GM21360 (cell line): ENCODE data around the gene SPATA32.

Experiments used
- ATAC-seq: cut with Tn5 transposase; IDR thresholded peaks from one replicate; pipeline ENCODE4 v1.9.1; 2021; ENCODE audit warnings: mild to moderate bottlenecking, moderate library complexity; ENCODE audit not compliant: unreplicated experiment

Gene SPATA32

DNA sequence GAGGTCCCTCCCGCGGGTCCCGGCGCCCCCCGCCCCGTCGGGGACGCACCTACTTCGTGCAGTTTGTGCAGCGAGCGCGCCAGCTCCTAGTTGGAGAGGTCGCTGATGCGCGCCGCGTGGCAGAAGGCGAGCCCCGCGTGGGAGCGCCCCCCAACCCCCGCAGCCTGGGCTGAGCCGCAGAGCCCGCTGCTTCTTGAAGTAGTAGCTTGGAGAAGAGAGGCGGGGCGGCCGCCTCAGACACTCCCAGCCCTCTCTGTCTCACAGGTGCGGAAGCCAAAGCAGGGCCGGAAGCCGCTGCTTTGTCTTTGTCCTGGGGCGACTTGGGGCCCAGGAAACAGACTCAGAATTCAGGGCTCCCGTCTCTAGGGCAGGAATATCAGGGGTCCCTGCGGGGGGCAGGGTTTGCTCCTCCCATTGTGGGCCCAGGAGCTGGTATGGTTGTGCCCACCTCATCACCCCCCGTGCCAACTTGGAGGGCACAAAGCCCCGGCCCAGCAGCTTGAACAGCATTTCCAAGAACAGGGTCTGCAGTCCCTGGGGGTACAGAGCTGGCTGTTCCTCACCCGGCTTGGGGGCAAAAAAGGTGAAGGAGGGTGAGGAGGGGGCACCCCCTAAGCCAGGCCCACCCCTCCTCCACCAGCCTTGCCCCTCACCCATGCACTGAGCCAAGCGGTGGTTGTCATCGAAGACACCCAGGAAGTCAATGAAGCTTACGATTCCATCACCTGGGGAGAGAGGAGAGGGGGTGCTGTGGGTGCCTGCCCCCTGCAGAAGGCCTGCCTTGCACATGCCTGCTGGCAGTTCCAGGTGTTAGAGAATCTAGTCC lies 13.5 kb downstream of the SPATA32 start:
- peak; percentile 33 for ATAC-seq

DNA sequence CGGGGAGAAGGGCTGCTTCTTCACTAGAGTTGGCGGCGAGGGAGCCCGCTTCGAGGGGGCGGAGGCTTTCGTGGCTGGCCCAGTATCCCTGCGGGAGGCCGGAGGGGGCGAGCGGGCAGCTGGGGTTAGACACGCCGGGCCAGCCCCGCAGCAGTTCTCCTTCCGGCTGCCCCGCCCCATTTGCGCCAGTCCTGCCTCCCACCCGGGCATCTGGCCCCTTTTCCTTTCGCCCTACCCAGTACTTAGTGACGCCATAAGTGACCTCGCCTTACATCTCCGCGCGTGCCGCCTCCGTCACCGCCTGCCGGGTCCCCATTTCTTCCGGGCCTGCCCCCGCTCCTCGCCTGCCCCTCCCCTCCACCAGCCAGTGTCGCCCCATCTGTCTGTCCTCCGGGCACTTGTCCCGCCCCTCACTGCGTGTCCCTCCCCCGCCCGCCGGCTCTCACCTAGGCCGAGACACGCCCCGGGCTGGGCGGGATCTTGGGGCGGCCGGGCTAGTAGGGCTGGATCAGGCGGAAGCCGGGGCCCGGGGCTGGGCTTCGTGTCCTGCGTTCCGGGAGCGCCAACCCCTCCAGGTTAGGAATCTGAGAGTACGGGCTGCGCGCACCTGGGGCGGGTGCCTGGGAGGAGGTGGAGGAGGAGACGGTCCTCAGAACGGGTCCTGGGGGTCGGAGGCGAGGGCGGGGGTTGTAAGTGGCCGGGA lies 14.3 kb downstream of the SPATA32 start:
- peak; percentile 57 for ATAC-seq

DNA sequence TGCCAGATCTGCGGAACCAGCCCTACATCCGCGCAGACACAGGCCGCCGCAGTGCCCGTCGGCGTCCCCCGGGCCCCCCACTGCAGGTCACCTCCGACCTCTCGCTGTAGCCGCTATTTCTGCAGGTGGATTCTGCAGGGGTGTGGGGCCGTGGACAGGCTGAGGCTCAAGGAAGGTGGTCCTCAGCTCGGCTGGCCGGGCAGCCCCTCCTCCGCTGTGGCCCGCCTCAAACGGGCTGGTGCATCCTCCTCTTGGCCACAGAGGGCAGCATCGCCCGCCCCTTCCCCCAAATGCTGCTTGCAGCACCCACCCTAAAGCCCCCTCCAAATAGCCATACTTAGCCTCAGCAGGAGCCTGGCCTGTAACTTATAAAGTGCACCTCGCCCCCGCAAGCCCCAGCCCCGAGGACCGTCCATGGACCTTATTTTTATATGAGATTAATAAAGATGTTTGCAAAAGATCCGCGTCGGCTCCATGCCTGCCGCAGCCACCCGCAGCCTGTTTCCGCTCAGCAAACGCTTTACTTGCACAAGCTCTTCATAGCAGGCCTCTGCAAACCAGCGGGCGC lies 14.9 kb downstream of the SPATA32 start:
- ATAC-seq = no peak

DNA sequence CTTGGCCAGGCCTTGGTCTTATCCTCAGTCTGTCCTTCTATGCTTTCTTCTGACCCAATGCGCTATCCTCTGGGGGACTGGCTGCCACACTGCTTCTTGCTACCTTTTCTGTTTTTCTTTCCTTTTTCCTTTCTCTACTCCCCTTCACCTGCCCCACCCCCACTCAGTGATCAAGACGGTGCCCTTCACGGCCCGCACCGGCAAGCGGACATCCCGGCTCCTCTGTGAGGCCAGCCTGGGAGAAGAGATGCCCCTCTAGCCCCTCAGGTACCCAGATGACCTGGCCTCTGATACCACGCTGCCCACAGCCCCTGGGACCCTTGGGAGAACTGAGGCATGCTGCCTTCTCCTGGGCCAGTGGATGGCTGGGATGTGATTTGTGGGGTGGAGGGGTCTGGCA lies 15.6 kb downstream of the SPATA32 start:
- no peak for ATAC-seq

DNA sequence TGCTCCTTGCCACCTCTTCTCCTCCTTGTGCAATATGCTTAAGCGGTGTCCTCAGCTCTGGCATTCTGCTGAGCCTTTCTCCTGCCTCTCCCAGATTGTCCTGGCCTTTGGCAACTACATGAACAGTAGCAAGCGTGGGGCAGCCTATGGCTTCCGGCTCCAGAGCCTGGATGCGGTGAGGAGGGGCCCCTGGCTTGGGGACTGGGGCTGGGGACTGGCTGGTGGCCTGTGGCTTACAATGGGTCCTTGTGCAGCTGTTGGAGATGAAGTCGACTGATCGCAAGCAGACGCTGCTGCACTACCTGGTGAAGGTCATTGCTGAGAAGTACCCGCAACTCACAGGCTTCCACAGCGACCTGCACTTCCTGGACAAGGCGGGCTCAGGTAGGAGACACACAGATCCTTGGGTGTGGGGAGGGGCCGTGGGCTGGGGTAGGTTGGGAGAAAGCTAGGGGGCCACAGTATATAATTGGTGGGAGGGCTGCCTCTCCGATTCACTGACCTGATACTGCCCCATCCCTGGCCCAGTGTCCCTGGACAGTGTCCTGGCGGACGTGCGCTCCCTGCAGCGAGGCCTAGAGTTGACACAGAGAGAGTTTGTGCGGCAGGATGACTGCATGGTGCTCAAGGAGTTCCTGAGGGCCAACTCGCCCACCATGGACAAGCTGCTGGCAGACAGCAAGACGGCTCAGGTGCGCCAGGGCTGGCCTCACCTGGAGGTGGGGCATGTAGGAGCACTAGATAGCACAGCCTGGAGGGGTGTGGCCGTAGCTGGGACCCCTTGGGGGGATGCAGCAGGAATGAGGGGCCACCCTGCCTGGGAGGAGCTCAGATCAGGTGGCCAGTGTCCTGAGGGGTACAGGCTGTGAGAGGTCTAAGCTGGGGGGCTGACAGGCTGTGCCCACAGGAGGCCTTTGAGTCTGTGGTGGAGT lies 16.9 kb downstream of the SPATA32 start:
- no peak for ATAC-seq

DNA sequence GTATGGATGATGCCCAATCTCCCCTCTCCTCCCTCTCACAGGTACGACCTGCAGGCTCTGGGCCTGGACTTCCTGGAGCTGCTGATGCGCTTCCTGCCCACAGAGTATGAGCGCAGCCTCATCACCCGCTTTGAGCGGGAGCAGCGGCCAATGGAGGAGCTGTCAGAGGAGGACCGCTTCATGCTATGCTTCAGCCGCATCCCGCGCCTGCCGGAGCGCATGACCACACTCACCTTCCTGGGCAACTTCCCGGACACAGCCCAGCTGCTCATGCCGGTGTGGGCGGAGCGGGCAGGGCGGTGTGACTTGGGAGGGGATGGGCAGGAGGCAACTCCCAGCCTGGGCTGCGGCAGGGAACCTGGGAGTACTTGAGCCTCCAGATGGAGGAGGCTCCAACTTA lies 18.1 kb downstream of the SPATA32 start:
- no peak for ATAC-seq

DNA sequence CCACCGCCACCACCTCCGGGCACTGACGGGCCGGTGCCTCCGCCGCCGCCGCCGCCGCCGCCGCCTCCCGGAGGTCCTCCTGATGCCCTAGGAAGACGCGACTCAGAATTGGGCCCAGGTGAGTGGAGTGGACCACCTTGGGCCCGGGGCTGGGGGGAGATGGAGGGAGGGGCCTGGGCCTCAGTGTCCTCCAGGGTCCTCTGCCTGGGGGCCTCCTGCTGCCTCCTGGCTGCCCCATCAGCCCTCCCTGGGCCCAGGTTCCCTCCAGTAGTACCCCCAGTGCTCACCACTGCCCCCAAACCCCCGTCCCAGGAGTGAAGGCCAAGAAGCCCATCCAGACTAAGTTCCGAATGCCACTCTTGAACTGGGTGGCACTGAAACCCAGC lies 19.9 kb downstream of the SPATA32 start:
- ATAC-seq = no peak

DNA sequence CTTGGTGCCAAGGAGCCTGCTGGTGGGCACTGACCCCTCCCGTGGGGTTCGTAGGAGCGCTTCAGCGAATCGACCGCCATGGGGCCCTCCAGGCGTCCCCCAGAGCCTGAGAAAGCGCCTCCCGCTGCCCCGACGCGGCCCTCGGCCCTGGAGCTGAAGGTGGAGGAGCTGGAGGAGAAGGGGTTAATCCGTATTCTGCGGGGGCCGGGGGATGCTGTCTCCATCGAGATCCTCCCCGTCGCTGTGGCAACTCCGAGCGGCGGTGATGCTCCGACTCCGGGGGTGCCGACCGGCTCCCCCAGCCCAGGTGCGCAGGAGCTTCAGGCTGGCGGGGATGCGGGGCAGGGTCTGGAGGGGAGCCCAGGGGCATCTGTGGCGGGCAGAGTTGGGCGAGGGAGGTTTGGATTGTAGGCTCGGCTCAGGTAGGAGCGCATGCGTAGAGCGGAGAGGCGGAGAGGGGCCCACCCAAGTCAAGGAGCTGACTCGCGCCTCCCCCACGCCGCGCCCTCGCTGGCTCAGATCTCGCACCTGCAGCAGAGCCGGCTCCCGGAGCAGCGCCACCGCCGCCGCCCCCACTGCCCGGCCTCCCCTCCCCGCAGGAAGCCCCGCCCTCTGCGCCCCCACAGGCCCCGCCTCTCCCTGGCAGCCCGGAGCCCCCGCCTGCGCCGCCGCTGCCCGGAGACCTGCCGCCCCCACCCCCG lies 20.4 kb downstream of the SPATA32 start:
- ATAC-seq = no peak

DNA sequence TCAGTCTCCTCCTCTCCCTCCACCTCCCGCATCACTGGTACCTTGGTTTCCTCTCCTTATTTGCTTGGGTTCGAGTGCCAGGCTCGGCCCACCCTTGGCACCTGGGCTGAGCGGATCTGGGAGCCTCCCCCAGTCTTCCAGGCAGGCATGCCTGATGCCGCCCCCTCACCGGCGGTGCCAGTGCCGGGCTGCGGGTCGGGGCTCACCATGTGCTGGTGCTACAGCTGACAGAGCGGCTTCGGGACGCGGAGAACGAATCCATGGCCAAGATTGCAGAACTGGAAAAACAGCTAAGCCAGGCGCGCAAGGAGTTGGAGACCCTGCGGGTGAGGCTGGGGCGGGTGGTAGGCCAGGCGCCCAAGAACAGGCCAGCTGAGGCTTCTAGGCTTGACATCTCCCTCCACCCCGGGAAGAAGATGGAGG lies 21.0 kb downstream of the SPATA32 start:
- no peak for ATAC-seq

DNA sequence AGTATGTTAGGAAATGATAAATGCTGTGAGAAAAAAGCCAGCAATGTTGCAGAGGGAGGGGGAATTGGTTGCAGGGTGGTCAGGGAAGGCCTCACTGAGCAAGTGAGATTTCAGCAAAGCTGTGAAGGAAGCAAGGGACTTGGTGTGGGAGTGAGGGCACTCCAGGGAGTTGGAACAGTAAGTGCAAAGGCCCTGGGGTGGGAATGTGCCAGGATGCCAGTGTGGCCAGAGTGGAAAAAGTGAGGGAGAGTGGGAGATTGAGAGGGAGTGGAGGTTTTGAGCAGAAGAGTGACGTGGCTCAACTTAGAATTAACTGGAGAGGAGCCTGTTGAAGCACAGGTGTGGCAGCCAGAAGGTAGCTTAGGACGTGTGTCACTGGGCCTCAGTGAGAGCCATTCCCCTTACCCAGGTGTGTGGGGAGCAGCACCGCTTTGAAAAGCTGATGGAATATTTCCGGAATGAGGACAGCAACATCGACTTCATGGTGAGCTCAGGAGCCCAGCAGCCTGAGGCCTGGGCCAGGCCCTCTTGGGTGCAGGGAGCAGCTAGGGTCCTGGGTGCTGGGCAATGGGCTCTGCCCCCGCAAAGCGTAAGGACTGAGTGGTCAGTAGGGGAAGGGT lies 23.6 kb downstream of the SPATA32 start:
- no peak for ATAC-seq

DNA sequence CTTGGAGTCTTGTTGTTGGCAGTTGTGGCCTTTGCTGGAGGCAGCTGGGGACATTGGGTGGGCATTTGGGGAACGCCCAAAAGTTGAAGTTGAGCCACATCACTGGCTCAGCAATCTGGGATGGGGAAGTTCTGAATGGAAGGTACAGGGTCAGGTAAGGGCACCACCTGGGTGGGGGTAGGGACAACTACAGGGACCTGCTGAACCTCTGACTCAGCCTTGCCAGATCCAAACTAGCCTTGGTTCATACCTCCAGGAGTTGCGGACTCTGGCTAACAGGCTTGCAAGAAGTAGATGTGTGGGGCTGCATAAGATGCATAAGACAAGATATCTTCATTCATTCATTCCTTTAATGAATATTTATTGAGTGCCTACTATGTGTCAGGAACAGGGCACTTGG lies 24.2 kb downstream of the SPATA32 start:
- ATAC-seq = no peak

DNA sequence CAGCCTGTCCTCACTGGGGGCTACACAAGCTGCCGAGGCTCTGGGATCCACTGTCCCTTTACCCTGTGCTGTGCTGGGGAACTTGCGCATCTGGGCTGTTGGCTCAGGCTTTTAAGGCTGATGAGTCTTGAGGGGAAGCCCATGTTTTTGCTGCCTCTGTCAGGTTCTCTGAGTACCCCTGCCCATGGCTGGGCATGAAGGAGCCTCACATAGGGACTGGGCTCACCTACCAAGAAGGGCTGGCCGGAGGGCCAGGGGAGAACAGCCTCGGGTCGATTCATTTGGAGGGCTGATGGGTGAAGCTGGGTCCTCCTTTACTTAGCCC lies 25.6 kb downstream of the SPATA32 start:
- no peak for ATAC-seq

DNA sequence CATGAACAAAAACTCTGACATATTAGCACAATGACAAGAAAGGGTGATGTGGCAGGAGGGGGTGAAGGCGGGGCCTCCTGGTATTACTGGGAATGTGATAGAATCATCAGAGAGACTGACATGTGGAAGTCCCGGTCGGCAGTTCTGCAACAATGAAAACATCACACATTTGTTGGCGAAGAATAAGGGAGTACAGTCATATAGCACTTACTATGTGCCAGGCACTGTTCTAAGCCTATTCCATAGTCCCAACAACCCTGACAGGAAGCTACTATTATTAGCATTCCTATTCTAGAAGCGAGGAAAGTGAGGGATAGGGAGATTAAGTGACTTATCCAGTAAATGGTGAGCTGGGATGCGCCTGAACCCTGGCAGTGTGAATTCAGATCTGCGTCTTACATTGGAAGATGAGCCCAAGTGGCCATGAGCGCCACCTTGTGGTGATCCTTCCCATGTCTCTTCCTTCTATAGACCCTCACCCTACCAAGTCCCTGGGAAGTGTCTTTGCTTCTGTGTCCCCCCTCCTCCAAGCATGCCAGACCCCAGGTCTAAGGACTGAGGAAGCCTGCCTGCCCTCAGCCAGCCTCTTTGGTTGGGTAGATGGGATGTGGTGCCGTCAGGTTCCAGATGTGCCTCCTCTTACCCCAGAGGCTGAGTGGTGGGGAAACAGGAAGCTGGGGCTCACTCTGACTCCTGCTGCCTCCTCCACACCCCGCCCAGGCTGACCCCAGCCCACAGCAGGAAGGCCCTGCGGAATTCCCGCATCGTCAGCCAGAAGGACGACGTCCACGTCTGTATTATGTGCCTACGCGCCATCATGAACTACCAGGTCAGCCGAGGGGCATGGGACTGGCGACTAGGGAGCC lies 26.2 kb downstream of the SPATA32 start:
- ATAC-seq = no peak

DNA sequence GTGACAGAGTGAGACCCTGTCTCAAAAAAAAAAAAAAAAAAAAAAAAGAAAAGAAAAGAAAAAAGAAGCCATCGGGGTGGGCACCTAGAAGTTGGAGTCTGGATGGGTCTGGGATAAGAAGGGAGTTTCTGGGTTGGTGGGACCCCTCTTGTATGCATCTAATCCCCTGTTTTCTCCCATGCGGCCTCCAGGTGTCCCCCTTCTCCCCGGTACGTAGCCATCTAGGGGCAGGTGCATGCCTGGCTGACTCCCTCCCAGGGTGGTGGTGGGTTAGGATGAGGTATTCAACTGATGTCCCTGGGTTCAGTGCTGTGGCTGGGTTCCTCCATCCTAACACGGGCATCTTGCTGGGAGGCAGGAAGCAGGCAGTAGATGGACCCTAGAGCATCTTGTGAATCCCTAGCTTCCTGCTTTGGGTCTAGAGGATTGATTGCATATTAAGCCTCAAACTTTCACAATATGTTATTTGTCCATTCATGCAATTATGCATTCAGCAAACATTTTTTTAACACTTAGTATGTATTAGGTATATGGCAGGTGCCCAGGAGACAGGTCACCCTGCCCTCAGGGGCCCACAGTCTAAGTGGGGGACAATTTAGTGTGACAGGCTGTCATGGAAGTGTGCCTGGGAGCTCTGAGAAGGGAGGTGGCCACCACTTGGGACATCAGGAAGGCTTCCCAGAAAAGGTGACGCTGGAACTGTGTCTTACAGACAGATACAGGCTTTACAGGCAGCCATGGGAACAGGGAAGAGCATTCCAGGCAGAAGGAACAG lies 27.1 kb downstream of the SPATA32 start:
- no peak for ATAC-seq

DNA sequence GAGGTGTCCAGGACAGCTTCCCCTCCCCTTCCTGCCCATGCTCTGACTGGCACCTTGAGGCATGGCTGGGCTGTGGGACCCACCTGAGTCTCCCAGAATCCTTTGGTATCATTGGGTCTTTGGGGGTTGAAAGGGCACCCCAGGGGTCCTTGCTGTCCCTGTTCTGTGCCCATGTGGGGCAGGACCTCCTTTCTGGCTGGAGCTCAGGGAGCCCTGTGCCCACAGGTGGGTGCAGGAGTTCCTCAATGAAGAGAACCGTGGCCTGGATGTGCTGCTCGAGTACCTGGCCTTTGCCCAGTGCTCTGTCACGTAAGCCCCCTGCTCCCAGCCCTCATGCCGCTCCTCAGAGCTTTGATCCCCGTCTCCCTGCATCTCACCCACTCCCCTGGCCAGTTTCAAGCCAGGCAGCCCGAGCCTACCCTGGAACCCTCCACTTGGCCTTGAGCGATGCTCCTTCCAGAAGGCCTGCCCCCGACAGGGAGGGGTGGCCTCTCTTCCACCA lies 28.4 kb downstream of the SPATA32 start:
- no peak for ATAC-seq

DNA sequence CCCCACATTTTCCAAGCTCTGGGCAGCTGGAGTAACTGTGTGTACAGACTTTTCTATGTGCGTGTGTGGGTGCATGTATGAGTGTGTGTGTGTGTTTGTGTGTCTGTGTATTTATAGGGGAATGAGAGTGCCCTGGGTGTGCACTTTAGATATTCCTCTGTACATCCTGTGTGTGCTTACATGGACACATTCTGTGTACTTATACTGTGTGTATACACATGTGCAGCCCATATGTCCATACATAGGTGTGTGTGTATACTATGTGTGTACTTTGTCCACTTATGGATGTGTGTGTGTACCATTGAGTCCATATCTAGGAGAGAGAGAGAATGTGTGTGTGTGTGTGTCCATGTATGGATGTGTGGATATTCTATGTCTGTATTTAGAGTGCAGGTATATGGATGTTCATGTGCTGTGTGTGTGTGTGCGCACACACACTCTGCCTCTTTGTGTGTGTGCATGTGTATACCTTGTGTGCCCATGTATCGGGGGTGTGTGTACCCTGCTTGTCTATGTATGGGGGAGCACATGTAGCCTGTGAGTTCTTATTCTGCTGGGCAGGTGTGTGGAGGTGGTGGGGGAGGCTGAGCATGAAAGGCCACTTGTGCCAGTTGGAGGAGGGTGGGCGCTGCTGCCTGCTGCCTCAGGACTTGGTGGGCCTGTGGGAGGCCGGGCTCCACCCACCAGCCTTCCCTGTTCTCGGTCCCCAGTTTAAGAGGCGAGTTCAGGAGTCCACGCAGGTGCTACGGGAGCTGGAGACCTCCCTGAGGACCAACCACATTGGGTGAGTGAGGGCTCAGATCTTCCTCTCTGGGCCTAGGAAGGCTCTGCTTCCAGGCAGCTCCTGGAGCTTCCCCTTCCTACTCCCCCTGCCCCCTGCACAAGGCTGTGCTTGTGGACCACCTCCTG lies 29.1 kb downstream of the SPATA32 start:
- ATAC-seq = no peak

DNA sequence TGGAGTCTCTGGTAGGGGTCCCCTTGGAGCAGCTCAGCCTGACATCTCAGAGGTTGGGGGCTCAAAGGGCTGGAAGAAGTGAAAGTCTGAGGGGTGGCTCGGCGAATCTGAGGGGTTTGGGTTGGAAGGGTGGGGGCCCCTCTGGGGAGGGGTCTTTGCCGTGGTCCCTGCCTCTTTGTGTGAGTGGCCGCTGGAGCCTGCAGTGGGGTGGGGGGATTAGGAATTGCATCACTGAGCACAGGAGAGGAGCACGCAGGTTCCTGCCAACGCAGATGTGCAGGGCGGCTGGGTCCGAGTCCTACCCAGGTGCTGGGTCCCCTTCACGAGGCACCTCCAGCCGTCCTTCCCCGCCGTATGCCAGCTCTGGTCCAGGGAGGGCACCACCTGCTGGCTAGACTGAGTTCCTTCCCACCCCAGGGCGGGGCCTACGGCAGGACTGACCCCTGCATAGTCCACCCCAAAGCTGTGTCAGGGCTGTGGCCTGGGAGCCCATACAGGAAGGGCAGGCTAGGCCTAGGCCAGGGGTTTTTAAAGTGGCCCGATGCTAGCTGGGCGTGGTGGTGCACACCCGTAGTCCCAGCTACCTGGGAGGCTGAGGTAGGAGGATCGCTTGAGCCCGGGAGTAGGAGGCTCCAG lies 30.3 kb downstream of the SPATA32 start:
- ATAC-seq = no peak
